ENCODE measurements around the gene GJC1.
"Not testable (repeated sequence)": the region's sequence is repeated elsewhere in the genome, so short reads cannot be mapped to it uniquely, and the experiment has no call there.

Gene GJC1

DNA sequence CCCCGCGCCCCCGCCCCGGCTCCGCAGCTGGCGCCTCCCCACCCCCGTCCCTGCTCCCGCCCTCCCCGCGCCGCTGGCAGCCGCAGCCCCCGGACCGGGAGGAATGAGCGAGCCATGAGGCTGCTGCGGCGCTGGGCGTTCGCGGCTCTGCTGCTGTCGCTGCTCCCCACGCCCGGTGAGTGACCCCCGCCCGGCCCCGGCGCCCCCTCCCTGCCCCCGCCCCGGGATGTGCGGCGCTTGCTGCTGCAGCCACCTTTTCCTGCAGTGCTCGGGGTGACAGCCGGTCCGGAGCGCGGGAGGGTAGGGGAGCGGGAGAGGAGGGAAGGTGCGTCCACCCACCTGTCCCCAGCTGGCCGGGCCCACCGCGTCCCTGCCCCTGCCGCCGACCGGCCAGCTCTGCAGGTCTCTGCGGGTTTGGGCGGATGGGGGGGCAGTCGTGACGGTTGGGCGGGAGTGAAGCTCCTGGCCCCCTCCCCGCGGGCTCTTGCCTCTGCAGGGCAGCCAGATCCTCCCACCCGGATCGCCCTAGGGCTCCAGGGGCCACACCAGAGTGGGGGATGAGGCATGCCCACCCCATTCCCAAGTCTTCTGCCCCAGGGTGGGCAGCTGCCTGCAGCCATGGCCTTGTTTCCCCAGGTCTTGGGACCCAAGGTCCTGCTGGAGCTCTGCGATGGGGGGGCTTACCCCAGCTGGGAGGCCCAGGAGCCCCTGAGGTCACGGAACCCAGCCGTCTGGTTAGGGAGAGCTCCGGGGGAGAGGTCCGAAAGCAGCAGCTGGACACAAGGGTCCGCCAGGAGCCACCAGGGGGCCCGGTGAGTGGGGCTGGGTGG is 70.8 kb downstream of the GJC1 start:
- no peak for DNase-seq (ENCODE audit: low spot score)

DNA sequence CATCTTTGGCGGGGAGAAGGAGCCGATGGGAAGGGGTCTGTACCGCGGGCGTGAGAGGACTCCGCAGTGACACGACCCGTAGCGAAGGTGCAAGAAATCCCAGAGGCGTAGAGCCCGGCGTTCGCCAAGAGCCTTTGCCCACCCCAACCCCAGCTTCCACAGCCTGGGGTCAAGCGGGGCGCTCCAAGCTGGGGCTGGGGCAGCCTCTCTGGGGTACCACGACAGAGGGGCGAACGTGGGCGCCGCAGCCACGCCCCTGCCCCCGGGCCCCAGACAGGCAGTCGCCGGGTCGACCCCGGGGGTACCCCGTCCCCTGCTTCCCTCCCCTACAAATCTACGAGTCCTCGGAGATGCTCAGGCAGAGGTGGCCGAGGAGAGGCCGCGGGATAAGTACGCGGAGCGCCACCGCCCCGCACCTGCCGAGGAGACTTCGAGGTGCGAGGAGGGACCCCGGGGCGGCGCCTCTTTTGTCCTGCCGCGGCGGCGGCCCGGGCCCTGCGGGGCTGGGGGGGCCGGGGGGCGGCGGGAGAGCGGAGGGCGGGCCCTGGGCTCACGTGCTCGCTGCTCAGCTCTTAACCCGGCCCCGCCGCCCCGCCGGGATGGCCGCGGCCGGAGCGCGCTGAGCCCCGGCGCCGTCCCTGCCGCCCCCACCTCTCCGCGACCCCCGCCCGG is 71.5 kb downstream of the GJC1 start, which contains the start of gene ADAM11:
TSS of gene ADAM11 (plus strand) at position 575 of the 672 bp plus-strand sequence. CDS start 212 bp downstream, outside the sequence.
- DNase-seq (ENCODE audit: low spot score) = no peak

DNA sequence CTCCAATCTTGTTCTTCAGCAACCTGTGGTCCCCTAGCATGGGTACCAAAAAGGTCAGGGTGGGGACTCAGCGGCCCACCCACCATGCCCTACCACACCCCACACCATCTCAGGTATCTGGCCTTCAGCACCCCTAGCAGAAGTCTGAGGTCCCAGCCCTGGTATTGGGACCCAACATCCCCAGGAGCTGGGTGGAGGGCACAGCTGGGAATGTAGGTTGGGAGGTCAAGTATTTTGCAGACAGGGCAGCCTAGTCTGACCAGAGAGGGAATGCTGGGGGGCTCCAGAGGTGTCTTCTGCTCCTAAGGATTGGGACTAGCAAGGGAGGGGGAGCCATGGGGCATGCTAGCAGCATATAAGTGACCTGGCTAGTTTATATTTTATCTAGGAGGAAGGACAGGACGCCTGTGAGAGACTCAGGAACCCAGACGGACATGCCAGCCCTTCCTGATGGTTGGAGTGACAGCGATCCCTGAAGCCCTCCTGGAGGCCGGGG is 72.1 kb downstream of the GJC1 start:
- DNase-seq (ENCODE audit: low spot score) = no peak

DNA sequence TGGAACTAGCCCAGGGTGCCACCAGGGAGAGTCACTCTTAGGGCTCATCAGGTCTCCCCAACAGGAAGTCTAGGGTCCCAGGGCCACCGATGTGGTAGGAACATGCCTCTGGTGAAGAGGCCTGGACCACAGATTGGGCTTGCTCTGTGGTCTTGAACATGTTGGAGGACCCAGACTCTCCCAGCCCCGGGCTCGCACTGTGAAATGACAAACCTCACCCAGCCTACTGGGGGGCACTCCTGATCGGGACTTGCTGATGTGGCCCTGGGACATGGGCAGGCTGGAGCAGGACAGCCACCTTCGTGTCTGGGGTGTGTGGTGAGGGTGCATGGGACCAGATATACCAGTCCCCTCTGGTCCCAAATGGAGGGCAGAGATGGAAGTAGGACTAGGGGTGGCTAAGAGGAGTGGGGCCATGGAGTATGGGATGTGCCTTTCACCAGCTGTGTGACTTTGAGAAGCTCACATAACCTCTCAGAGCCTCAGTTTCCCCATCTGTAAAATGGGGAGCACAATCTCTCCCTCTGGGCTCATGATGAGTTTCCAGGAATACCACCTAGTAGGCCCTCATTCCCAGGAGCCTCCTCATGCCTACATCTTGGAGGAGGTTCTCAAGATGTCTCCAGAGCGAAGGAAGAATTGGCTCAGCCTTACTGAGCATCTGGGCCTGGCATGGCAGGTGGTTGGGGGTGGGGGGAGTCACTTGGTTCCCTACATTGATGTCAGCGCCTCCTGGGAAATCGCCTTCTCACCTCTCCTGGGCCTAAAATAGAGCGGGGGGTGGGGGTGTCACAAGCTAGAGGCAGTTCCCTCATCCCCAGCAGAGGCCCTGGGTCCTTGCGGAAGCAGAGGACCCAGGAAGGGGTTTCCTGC is 72.8 kb downstream of the GJC1 start:
- no peak for DNase-seq (ENCODE audit: low spot score)

DNA sequence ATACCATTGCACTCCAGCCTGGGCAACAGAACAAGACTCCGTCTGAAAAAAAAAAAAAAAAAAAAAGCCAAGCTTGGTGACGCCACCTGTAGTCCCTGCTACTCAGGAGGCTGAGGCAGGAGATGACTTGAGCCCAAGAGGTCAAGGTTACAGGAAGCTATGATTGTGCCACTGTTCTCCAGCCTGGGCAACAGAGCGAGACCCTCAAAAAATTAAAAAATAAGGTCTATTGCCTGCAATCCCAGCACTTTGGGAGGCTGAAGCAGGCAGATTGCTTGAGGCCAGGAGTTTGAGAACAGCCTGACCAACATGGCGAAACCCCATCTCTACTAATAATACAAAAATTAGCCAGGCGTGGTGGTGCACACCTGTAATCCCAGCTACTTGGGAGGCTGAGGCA is 74.9 kb downstream of the GJC1 start:
- not testable (repeated sequence) for DNase-seq (ENCODE audit: low spot score)

DNA sequence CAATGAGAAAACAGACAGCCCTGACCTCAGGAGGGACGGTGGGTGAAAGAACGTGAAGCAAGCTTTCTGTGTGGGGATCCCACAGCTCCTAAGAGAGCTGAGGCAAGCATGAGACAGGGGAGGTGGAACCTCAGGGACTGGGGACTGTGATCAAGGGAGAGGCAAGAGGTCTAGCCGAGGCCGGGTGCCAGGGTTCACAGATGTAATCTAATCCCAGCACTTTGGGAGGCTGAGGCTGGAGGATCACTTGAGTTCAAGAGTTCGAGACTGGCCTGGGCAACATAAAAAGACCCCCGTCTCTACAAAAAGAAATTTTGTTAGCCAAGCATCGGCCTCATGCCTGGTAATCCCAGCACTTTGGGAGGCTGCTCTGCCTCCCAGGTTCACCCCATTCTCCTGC is 75.8 kb downstream of the GJC1 start:
- DNase-seq (ENCODE audit: low spot score) = no peak

DNA sequence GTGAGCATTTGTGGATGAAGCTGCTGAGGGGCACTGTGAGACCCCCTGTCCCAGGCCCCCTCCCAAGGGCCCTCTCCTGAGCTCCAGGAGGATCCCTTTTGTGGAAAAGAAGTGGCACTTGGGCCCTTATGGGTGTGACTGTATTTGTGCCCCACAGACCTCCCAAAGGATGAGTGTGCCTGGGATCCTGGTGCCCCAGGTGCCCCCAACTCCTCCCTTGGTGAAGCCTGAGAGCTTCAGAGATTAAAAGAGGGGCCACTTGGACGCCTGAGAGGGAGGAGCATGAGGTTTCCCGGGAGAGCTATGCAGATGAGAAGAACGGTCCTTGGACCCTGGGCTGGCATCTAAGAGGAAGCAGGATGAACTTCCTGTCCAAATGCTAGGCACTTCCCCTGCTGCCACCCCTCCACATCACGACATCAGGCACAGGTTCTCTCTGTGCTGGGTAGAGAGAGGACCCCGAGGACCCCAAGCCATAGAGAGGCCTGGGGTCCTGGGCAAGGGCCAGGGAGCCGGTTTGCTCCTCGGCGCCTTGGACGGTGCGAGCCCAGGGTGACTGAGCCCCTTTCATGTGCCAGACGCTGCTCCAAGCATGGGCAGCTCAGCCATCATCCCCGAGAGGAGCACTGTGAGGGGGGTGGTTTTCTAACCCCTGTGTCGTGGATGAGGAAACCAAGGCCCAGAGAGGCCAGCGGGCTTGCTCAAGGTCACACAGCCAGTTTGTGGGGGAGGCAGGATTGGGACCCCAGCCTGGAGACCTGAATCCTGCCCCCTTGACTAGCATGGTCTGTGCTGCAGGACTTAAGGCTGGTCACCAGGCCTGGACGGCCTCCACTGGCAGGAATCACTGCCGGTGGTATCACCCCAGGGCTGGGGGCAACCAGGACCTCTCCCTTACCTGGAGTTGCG is 76.9 kb downstream of the GJC1 start:
- no peak for DNase-seq (ENCODE audit: low spot score)

DNA sequence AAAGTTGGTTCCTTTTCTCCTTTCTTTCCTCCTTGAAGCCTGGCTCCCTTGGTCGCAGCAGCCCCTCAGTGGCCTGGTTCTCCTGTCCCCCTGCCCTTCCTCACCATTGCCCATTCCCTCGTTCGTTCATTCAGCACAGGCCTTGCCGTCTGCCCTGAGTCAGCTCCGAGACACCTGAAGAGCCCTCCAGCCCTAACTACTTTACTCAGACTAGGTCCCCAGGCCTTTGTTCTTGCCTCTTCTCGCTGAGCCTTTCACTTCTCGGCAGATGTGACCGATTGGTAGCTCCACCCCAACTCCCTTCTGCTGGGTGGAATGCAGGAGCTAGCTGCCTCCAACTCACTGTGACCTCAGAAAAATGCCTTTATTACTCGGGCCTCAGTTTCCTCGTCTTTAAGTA is 78.3 kb downstream of the GJC1 start:
- no peak for DNase-seq (ENCODE audit: low spot score)

DNA sequence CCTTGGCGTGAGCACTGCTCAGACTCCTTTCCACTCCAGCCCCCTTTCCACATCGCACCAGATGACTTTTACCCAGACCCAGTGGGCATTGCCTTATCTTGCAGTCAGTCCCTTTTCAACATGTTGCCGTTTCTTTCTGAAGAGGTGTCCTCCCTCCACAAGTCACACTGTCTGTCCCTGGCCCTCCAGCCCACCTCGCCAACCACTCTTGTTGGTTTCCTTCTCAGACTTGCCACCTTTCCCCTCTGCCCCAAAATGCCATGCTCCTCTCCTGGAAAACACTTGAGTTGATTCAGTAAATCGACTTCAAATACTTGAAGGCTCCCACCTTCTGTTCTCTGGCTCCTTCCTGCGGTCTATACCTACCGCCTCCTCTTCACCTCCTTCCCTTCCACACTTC is 78.8 kb downstream of the GJC1 start:
- no peak for DNase-seq (ENCODE audit: low spot score)

DNA sequence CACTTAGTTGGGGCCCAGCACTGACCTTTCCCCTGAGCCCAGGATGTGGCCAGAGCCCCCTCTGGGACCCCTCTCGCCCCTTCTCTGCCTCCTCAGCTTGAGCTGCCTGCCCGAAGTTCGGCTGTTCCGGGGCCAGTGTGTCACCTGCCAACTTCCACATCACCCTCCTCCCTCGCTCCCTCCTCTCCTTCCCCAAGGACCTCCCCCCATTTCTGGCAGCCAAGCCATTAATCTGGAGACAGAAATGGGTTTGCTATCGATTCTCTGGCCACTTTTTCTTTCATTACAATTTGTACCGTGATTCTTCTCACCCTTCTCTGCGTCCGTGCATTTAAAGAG is 80.1 kb downstream of the GJC1 start:
- no peak for DNase-seq (ENCODE audit: low spot score)

DNA sequence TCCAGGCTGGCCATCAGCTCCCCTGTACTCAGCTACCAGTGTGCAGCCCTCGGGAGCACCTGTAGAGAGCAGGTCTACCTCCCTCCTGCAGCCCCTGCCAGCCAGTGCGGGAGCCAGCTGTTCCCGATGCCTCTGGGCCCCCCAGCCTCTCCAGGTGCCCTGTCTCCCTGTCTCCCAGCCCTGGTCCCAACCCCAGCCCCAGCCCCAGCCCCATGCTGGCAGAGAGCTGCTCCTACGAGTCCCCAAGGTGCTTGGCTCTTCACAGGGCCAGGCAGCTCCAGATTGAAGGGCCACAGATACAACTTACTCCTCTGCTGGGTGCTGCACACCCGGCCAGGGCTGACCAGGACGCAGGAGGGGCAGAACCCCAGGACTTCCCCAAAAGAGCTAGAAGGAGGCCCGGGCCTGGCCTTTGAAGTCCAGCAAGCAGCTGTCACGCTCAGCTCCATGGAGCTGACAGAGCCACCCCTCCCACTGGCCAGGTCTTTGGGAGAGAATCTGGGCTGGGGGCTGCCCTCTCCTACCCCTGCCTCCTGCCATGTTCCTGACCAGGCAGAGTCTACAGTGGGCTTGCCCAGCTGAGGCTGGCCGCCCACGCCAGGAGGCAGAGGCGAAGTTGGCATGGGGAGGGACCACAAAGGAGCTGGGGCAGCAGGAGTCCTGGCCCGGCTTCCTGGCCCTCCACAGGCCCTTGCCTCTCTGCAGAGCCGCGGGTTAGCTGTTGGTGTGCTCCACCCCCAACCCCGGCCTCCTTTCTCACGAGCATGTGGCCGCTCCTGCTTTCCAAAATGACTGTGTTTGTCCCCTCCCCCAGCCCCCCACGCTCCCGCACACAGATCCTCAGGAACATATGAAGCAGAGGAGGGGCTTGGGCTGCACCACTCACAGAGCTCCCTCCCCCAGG is 80.8 kb downstream of the GJC1 start:
- DNase-seq (ENCODE audit: low spot score) = no peak

All from hematopoietic multipotent progenitor cell treated with erythropoietin and hydrocortisone succinate and interleukin-3 and kit ligand, for 17 days (in vitro differentiated cells).